Measurements from ENCODE around the gene ERMAP.

Gene ERMAP

DNA sequence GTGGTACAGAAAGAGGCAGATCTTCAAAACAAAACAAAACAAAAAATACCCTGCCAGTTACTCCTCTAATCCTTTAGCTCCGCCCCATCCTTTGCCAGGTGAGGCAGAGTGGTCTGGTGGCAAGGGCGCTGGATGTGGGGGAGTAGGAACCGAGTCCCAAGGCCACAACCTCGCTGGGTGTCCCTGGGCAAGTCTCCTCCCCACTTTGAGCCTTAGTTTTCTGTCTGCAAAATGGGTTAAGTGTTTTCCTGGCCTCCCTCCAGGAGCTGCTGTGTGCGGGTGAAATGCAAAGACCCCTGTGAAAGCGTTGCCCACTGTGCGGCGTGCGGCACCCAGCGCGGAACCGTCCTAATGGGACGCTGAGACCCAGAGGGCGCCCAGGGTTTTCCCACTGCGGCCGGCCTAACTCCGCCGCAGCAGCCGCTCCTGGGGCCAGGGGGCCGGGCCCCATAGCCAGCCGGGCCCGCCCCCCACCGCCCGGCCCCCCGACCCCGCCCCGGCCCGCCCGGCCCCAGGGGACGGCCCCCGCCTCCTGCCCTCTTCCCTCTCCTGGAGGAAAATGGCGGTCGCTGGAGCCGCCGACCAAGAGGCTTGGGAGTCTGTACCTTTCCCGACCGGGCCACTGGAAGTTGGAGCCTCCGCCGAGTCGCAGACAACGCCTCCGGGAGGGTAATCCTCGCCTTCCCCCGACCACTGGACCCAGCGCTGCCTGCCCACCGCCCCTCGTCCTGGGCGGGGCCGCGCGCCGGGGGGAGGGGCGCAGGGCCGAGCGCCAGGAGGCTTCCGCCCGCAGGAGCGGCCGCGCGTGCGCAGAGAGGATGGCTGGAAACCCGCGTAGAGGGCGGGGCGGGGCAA lies at the start of gene ERMAP, which contains the start of gene SVBP:
Gene ERMAP, plus strand, starts transcription at position 538 of the 855 bp plus-strand sequence. CDS start 13,327 bp downstream, outside the sequence.
Gene SVBP, minus strand, starts transcription at position 813 of the 855 bp plus-strand sequence. CDS start 853 bp downstream, outside the sequence.
- peak; percentile 62 to 78 for DNase-seq

- peak; percentile 14 to 25 for DNase-seq
These were observed 49.4 kb upstream of the ERMAP start for GRCh38 chr1:42767510-42768000.

GRCh38 chr1:42768172-42768571 lies 48.8 kb upstream of the ERMAP start:
- no peak for DNase-seq

- DNase-seq, result no peak
These were observed 47.1 kb upstream of the ERMAP start for GRCh38 chr1:42769811-42770210.

GRCh38 chr1:42773420-42773819 lies 43.5 kb upstream of the ERMAP start:
- no peak for DNase-seq

GRCh38 chr1:42774928-42775526 lies 41.9 kb upstream of the ERMAP start:
- DNase-seq, result no peak

GRCh38 chr1:42776502-42776901 lies 40.4 kb upstream of the ERMAP start:
- DNase-seq, result no peak

DNA sequence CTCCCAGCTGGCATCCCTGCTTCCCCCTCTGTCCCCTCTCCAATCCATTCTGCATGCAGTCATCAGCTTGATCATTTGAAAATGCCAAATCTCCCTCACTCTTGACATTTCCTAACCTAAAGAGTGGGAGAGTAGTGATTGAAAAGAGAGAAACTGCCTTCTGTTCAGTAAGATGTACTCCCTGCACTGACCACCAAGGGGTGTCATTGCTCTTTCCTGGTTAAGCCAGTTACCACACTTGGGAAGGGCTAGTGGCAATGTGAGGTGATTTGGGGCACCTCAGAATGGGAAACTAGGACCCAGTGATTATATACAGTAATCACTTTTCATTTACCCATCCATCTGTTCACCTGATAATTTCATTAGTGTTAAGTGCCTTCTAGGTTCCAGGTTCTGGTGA lies 39.1 kb upstream of the ERMAP start:
- peak; percentile 17 to 24 for DNase-seq

DNA sequence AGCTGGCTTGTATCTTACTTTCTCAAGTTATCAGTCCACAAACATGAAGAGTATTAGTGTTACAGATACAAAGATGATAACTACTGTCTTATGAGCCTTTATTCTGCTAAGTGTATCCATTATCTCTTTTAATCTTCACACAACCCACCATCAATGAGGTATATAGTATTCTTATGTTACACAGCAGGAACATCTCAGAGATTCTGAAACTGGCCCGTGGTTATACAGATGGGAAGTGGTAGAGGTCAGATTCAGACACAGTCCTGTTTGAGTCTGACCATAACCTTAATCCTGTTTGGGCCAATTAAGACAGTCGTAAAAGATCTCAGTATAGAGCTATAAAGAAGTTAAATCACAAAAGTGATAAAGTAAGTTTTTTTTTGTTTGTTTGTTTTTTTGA lies 37.2 kb upstream of the ERMAP start:
- DNase-seq, result no peak

GRCh38 chr1:42780176-42780575 lies 36.7 kb upstream of the ERMAP start:
- no peak for DNase-seq

GRCh38 chr1:42783092-42783491 lies 33.8 kb upstream of the ERMAP start:
- DNase-seq, result no peak

- DNase-seq, result no peak
These were observed 32.4 kb upstream of the ERMAP start for GRCh38 chr1:42784547-42784945.

DNA sequence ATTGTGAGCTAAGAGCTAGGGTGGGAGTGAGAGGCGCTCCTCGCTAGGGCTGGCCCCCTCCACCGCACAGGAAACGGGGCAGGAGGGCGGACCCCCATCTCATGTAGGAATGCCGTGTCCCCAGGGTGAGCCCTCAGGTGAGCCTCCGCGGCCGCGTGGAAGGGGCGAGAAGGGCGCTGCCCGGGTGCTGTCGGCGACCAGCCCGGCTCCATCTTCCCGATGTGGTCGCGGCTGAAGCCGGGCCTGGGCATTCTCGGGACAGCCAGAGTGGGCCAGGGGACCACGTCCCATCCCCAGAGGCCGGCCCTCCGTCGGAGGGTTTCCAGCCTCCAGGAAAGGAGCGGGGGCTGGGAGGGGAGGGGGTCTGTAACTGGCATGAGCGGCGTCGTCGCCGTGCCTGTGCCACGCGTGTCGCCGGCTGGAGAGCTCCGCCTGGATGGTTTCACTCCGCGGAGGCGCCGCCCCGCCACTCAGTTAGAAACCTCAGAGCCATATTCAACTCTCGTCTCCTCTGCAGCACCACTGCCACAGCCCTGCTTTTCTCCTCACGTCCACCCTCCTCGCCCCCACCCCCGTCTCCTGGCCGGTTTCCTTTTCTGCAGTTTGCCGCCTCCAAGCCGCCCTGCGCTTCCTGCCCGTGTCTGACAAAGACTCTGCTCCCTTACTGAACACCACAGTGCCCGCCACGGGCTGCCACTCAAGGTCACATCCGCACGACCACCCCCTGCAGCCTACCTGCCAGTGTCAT lies 31.8 kb upstream of the ERMAP start, which contains the start of gene TMEM269:
Gene TMEM269, plus strand, starts transcription at position 46 of the 748 bp plus-strand sequence. CDS start 4,903 bp downstream, outside the sequence.
- no peak for DNase-seq

- no peak for DNase-seq
These were observed 30.8 kb upstream of the ERMAP start for GRCh38 chr1:42786097-42786496.

GRCh38 chr1:42788021-42788420 lies 28.9 kb upstream of the ERMAP start:
- no peak for DNase-seq

GRCh38 chr1:42793824-42794223 lies 23.1 kb upstream of the ERMAP start:
- no peak for DNase-seq

- no peak for DNase-seq
These were observed 19.5 kb upstream of the ERMAP start for GRCh38 chr1:42797414-42797813.

DNA sequence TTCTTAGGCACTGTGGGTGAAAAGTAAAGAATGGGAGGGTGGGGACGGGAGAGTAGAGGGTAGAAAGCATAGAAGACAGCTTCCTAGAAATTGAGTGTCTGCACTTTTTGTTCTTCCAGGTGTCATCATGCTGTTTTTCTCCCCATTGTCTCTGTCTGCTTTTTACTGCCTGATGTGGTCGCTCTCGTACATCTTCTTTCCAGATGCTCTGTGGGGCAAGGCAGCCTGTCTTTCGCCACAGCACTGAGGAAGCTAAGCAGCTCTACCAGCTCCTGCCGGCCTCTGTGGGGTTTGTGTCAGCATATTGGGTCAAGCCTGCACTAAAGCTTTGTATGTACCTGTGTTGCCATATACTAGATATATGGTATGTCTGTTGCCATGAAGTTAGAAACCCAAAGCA lies 18.9 kb upstream of the ERMAP start:
- no peak for DNase-seq

GRCh38 chr1:42801832-42802473 lies 15.0 kb upstream of the ERMAP start:
- no peak for DNase-seq

DNA sequence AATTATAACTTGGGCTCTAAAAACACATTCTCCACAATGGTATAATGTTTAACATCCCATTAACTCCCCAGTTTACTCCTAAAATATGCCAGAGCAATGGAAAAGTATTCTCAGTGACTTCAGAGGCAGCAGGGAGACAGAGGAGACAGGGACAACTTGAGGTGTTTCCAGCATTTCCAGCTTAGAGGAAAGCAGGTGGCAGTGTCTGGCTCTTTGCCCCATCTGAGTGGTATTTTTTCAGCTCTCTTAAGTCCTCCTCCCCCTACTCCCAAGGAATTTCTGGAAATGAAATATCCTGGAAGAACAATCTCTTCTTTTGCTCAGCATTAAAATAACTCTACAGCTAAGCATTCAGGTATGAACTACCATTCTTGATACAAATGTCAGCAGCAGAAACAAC lies 10.8 kb upstream of the ERMAP start:
- no peak for DNase-seq

- DNase-seq, result no peak
These were observed 10.3 kb upstream of the ERMAP start for GRCh38 chr1:42806593-42806992.

GRCh38 chr1:42807056-42807668 lies 9.8 kb upstream of the ERMAP start:
- DNase-seq, result no peak

Data from AML-193 (cell line).